ENCODE results near the gene LPP. TPM values are rescaled to one million over a fixed set of nuclear protein-coding genes. Genes with fewer than 3 reads are reported as not detected.

The LPP gene
- total RNA-seq, 3 donors from 2014 or later (not counting 1 experiment from before 2014, with no cell fraction given), result 137 to 163 (median 149) TPM

GRCh38 chr3:188185717-188186251 lies 31.8 kb downstream of the LPP start:
- no peaks in the 10 kb centered on the region for H3K36me3 Mint-ChIP-seq
- H3K36me3 ChIP-seq (ENCODE audit: control insufficient read depth, insufficient read depth, low read length), result no peaks in the 10 kb centered on the region
- no peaks in the 10 kb centered on the region for H3K9me3 Mint-ChIP-seq
- H3K4me3 Mint-ChIP-seq, result no peak overlapping the region
- H3K27me3 Mint-ChIP-seq (ENCODE audit: low read depth in 2 of 2), result no peaks in the 10 kb centered on the region
- H3K4me1 ChIP-seq (ENCODE audit: control insufficient read depth, insufficient read depth, low read length), result peaks cover 23% of the 10 kb centered on the region
- no peak overlapping the region for H3K4me3 ChIP-seq (ENCODE audit: low read length)
- peaks cover 58 to 67% of the 10 kb centered on the region in 2 donors for H3K4me1 Mint-ChIP-seq
- peak overlapping the region in 1 of 2 donors; percentile 15 for H3K27ac Mint-ChIP-seq
- H3K9me3 ChIP-seq (ENCODE audit: control insufficient read depth, insufficient read depth, low read length), result no peaks in the 10 kb centered on the region
- no peak for TF ChIP-seq CTCF (IDR thresholded peaks at IDR 0.05)
- 76% methylated on average over 7 of the region's 7 CpGs for WGBS (ENCODE audit: insufficient coverage)
- H3K27ac ChIP-seq (ENCODE audit: low read length), result no peak overlapping the region
- no peaks in the 10 kb centered on the region for H3K27me3 ChIP-seq (ENCODE audit: control insufficient read depth, insufficient read depth, low read length)
- ATAC-seq (no peak), DNase-seq (peak in 1 of 2 donors; percentile 18)
- intact Hi-C loops (cut with micrococcal nuclease), result loop anchor here (5.0 to 10.0 kb wide), 3 partner anchors 33 to 441 kb away; partner anchors contain the start of genes BCL6 and LPP

GRCh38 chr3:188187053-188187452 lies 33.1 kb downstream of the LPP start:
- WGBS (ENCODE audit: insufficient coverage), result no CpG with 5 or more reads among the region's 2 CpGs
- H3K4me3 ChIP-seq (ENCODE audit: low read length), result no peak overlapping the region
- TF ChIP-seq CTCF (IDR thresholded peaks at IDR 0.05), result no peak
- peaks cover 23% of the 10 kb centered on the region for H3K4me1 ChIP-seq (ENCODE audit: control insufficient read depth, insufficient read depth, low read length)
- Mint-ChIP-seq H3K4me1 (peaks cover 68 to 72% of the 10 kb centered on the region in 2 donors), H3K4me3 (no peak overlapping the region), H3K27me3 (ENCODE audit: low read depth in 2 of 2) (no peaks in the 10 kb centered on the region), H3K27ac (peak overlapping the region; percentile 33 to 57), H3K36me3 (peaks cover 6% of the 10 kb centered on the region), H3K9me3 (no peaks in the 10 kb centered on the region)
- intact Hi-C loops (cut with micrococcal nuclease), result loop anchor here (5.0 to 10.0 kb wide), 3 partner anchors 35 to 442 kb away; partner anchors contain the start of genes BCL6 and LPP
- no peaks in the 10 kb centered on the region for H3K9me3 ChIP-seq (ENCODE audit: control insufficient read depth, insufficient read depth, low read length)
- no peak overlapping the region for H3K27ac ChIP-seq (ENCODE audit: low read length)
- peaks cover 2% of the 10 kb centered on the region for H3K36me3 ChIP-seq (ENCODE audit: control insufficient read depth, insufficient read depth, low read length)
- peak in 1 of 2 donors; percentile 56 for DNase-seq
- peak in 2 of 3 donors; percentile 24 to 76 for ATAC-seq
- H3K27me3 ChIP-seq (ENCODE audit: control insufficient read depth, insufficient read depth, low read length), result no peaks in the 10 kb centered on the region

- Histone ChIP-seq H3K4me1 (ENCODE audit: control insufficient read depth, insufficient read depth, low read length) (peaks cover 23% of the 10 kb centered on the region), H3K36me3 (ENCODE audit: control insufficient read depth, insufficient read depth, low read length) (peaks cover 5% of the 10 kb centered on the region), H3K27ac (ENCODE audit: low read length) (no peak overlapping the region), H3K27me3 (ENCODE audit: control insufficient read depth, insufficient read depth, low read length) (no peaks in the 10 kb centered on the region), H3K4me3 (ENCODE audit: low read length) (no peak overlapping the region), H3K9me3 (ENCODE audit: control insufficient read depth, insufficient read depth, low read length) (no peaks in the 10 kb centered on the region)
- Mint-ChIP-seq H3K27me3 (ENCODE audit: low read depth in 2 of 2) (no peaks in the 10 kb centered on the region), H3K9me3 (no peaks in the 10 kb centered on the region), H3K4me3 (peak overlapping the region; percentile 38), H3K36me3 (peaks cover 6% of the 10 kb centered on the region), H3K4me1 (peaks cover 71 to 81% of the 10 kb centered on the region in 2 donors), H3K27ac (peak overlapping the region; percentile 56 to 87)
- intact Hi-C loops (cut with micrococcal nuclease), result loop anchor here (5.0 to 10.0 kb wide), 3 partner anchors 37 to 444 kb away; partner anchors contain the start of genes BCL6 and LPP
- ATAC-seq, result peak; percentile 61 to 73 (median 73)
- DNase-seq, result no peak
- TF ChIP-seq CTCF (IDR thresholded peaks at IDR 0.05), result no peak
Observed at GRCh38 chr3:188188911-188189310, 35.0 kb downstream of the LPP start.

- peaks cover 66 to 75% of the 10 kb centered on the region in 2 donors for H3K4me1 Mint-ChIP-seq
- H3K9me3 Mint-ChIP-seq, result no peaks in the 10 kb centered on the region
- no peak overlapping the region for H3K27ac ChIP-seq (ENCODE audit: low read length)
- intact Hi-C loops (cut with micrococcal nuclease), result no loop called here
- H3K36me3 Mint-ChIP-seq, result peaks cover 6% of the 10 kb centered on the region
- H3K4me3 ChIP-seq (ENCODE audit: low read length), result no peak overlapping the region
- 100% methylated on average over 3 of the region's 3 CpGs for WGBS (ENCODE audit: insufficient coverage)
- H3K4me1 ChIP-seq (ENCODE audit: control insufficient read depth, insufficient read depth, low read length), result peaks cover 14% of the 10 kb centered on the region
- TF ChIP-seq CTCF (IDR thresholded peaks at IDR 0.05), result no peak
- no peaks in the 10 kb centered on the region for H3K27me3 Mint-ChIP-seq (ENCODE audit: low read depth in 2 of 2)
- H3K9me3 ChIP-seq (ENCODE audit: control insufficient read depth, insufficient read depth, low read length), result no peaks in the 10 kb centered on the region
- peak overlapping the region in 1 of 2 donors; percentile 77 for H3K27ac Mint-ChIP-seq
- DNase-seq (no peak), ATAC-seq (no peak)
- H3K36me3 ChIP-seq (ENCODE audit: control insufficient read depth, insufficient read depth, low read length), result peaks cover 5% of the 10 kb centered on the region
- no peaks in the 10 kb centered on the region for H3K27me3 ChIP-seq (ENCODE audit: control insufficient read depth, insufficient read depth, low read length)
- H3K4me3 Mint-ChIP-seq, result no peak overlapping the region
Observed at GRCh38 chr3:188191460-188191859, 37.5 kb downstream of the LPP start.
